ENCODE results near the gene MYB.

Gene MYB

DNA sequence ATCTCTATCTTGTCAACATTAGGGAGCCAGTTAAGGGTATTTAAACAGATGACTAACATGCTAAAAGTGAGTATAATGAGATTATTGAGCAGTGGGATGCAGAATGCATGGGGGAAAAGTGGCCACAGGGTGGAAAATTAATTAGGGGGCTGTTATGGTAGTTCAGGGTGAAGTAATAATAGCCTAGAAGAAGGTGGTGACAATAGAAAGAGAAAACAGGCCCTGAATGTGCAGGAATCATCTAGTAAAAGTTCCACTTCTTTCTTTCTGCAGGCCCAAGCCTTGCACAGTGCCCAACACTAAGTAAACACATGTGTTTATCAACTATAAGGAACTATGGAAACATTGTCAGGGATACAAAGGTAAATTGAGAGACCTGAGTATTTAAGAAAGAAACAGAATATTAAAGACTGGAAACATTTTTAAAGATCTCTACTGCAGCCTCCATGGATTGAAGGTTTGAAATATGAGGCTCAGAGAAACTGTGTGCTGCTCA, 7.1 kb upstream of the MYB start:
- no peak overlapping the region for H3K4me3 ChIP-seq (ENCODE audit: control insufficient read depth, low read depth, low read length)
- TF ChIP-seq, protein P1, sequence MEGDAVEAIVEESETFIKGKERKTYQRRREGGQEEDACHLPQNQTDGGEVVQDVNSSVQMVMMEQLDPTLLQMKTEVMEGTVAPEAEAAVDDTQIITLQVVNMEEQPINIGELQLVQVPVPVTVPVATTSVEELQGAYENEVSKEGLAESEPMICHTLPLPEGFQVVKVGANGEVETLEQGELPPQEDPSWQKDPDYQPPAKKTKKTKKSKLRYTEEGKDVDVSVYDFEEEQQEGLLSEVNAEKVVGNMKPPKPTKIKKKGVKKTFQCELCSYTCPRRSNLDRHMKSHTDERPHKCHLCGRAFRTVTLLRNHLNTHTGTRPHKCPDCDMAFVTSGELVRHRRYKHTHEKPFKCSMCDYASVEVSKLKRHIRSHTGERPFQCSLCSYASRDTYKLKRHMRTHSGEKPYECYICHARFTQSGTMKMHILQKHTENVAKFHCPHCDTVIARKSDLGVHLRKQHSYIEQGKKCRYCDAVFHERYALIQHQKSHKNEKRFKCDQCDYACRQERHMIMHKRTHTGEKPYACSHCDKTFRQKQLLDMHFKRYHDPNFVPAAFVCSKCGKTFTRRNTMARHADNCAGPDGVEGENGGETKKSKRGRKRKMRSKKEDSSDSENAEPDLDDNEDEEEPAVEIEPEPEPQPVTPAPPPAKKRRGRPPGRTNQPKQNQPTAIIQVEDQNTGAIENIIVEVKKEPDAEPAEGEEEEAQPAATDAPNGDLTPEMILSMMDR (IDR thresholded peaks at IDR 0.05; ENCODE audit: control insufficient read depth, insufficient read depth, low read depth, low read length, missing control alignments), result no peak
- DNase-seq (ENCODE audit: low read depth), result no peak

- DNase-seq (ENCODE audit: low read depth), result no peak
- H3K4me3 ChIP-seq (ENCODE audit: control insufficient read depth, low read depth, low read length), result no peak overlapping the region
- TF ChIP-seq, protein P1 (IDR thresholded peaks at IDR 0.05; ENCODE audit: control insufficient read depth, insufficient read depth, low read depth, low read length, missing control alignments), result no peak
These were observed 5.0 kb upstream of the MYB start for GRCh38 chr6:135176058-135176457.

- no peak for DNase-seq (ENCODE audit: low read depth)
- TF ChIP-seq, protein P1 (IDR thresholded peaks at IDR 0.05; ENCODE audit: control insufficient read depth, insufficient read depth, low read depth, low read length, missing control alignments), result no peak
- H3K4me3 ChIP-seq (ENCODE audit: control insufficient read depth, low read depth, low read length), result no peak overlapping the region
These were observed 4.6 kb upstream of the MYB start for GRCh38 chr6:135176464-135176863.

- no peak for DNase-seq (ENCODE audit: low read depth)
These were observed 1.7 kb upstream of the MYB start for GRCh38 chr6:135179372-135179771.

DNA sequence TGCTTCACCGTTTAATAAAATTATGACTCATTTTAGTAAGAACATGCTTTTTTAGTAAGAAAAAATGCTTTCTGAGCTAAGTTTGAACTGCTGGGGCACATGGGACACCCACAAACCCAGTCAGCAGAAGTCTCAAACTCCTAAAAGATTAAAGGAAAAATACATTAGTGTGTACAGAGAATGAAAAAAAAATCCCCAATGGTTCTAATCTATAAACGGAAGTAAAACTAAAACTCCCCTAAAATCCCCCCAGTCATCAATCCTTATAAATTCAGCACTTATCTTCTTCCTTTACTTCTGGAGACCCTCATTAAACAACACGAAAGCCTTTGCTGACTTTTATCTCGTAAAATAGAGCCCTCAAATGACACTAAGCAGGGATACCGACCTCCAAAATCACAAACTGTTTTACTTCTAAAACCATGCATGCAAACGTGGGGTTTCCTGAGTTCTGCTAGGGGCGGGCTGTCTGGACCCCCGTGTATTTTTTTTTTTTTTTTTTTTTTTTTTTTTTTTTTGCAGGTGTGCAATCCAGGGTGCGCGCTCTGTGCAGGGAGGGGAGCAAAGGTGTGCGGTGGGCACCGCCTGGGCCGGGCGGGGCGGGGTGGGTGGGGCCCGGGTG, 1.1 kb upstream of the MYB start:
- DNase-seq (ENCODE audit: low read depth), result no peak

More at GRCh38 chr6:135179372-135179771, 1.7 kb upstream of the MYB start:
- H3K4me3 ChIP-seq (ENCODE audit: control insufficient read depth, low read depth, low read length), result no peak overlapping the region
- TF ChIP-seq, protein P1 (IDR thresholded peaks at IDR 0.05; ENCODE audit: control insufficient read depth, insufficient read depth, low read depth, low read length, missing control alignments), result no peak

DNA sequence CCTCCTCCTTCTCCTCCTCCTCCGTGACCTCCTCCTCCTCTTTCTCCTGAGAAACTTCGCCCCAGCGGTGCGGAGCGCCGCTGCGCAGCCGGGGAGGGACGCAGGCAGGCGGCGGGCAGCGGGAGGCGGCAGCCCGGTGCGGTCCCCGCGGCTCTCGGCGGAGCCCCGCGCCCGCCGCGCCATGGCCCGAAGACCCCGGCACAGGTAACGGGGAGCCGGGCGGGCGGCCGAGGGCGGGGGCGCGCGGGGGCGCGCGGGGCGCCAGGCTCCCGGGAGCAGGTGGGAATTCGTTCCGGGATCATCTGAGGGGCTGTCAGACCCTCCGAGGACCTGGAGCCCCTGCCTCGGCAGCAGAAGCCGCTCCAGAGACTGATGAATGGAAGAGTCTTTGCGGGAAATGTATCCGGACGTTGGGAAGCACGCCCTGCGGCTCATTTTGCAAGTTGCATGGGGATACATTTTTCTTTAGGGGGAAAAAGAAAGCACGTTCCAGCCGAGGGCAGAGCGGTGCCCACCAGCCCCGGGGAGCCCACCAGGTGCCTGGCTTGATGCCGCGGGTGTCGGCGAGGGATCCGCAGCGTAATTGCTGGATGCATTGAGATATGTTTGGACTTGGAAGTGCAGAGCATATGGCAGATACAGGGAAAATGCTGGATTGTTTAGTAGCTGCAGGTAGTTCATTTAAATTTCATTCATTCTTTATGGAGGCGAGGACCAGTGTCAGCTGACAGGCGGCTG, 394 bp downstream of the MYB start:
- H3K4me3 ChIP-seq (ENCODE audit: control insufficient read depth, low read depth, low read length), result peak overlapping the region; percentile 48
- TF ChIP-seq, protein P1 (IDR thresholded peaks at IDR 0.05; ENCODE audit: control insufficient read depth, insufficient read depth, low read depth, low read length, missing control alignments), result no peak
- DNase-seq (ENCODE audit: low read depth), result no peak

More for the DNA sequence above, 1.1 kb upstream of the MYB start:
- peak overlapping the region; percentile 54 for H3K4me3 ChIP-seq (ENCODE audit: control insufficient read depth, low read depth, low read length)
- TF ChIP-seq, protein P1 (IDR thresholded peaks at IDR 0.05; ENCODE audit: control insufficient read depth, insufficient read depth, low read depth, low read length, missing control alignments), result no peak

All from AG09309 (cell line).